Activated CD8-positive, alpha-beta memory T cell treated with anti-CD3 and anti-CD28 coated beads for 48 hours (primary cell): ENCODE measurements around the gene DTYMK.

Experiments used
- DNase-seq, 3 experiments: peaks; one replicate each; pipeline ENCODE4 v3.0.0-alpha.2; 2020; ENCODE audit warnings: low read depth in 2 of 3, low spot score in 2 of 3

Gene DTYMK

DNA sequence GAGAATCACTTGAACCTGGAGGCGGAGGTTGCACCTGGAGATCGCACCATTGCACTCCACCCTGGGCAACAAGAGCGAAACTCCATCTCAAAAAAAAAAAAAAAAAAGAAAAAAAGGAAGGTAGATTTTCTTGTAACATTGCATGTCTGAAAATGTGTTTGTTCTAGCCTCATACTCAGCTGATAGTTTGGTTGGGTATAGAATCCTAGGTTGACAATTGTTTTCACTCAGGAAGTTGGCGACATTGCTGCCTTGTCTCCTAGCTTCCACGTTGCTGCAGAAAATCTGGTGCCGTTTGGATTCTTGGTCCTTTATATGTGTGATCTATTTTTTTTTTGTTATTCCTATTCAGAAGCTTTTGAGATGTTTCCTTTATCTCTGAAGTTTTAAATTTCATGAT lies 19.9 kb upstream of the DTYMK start:
- DNase-seq = no peak

DNA sequence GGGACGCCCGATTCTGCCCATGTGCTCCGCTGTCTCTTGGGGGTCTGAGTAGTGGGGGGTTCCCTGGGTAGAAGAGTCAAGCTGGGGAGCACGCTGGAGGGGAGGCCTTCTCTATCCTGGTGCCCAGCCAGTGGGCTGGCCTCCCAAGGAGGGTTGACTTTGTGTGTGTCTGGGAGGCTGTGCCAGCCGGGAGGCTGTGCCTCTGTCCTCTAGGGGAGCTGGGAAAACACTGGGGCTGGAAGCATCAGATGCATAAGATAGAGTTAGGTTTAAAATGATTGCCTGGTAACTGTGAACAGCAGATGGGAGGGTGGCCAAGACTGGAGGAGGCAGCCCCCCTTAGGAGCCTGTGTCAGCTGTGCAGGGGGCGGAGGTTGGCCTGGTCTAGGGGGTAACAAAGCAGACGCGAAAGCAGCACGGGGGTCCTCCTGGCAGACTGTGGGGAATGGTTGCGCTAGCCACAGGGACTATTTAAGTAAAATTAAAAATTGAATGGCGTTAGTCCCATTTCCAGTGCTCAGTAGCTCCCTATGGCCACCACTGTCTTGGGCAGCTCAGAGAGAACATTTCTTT lies 16.5 kb upstream of the DTYMK start:
- DNase-seq = no peak

DNA sequence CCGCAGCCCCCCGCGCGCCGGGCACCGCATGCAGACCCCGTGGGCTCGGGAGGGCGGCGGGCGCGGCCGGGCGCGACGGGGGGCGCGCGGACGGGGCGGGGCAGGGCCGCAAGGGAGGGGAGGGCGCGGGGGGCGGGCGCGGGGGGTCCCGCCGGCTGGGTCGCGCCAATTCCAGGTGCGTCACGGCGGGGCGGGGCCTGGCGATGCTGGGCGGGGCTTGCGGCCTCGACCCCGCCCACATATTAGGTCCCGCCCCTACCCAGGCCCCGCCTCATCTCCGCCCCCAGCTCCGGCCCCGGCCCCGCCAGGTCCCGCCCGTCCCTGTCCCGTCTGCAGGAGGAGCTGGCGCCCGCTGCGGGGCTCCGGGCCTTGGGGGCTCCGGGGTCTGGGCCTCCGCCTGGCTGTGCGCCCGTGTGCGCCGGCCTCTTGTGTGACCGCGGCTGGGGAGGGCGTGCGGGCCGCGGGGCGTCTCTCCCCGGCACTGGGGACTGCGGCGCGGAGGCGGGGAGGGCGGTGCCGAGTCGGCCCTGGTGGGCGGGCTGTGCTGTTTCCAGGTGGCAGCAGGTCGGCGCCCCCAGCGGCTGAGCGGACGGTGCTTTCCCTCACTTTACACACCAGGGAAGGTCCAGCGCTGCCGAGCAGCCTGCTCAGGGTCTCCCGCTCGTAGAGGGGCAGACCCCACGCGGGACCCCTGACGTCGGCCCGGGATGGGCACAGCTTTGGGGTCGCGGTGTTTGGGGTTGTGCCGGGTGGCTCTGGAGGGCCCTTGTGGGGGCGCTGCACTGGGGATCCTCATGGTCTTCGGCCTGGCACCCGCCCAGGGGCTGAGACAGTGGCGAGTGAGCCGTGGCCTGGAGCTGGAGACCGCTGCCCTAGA lies 15.8 kb upstream of the DTYMK start:
- DNase-seq = peak; percentile 76 to 91 (median 88)

DNA sequence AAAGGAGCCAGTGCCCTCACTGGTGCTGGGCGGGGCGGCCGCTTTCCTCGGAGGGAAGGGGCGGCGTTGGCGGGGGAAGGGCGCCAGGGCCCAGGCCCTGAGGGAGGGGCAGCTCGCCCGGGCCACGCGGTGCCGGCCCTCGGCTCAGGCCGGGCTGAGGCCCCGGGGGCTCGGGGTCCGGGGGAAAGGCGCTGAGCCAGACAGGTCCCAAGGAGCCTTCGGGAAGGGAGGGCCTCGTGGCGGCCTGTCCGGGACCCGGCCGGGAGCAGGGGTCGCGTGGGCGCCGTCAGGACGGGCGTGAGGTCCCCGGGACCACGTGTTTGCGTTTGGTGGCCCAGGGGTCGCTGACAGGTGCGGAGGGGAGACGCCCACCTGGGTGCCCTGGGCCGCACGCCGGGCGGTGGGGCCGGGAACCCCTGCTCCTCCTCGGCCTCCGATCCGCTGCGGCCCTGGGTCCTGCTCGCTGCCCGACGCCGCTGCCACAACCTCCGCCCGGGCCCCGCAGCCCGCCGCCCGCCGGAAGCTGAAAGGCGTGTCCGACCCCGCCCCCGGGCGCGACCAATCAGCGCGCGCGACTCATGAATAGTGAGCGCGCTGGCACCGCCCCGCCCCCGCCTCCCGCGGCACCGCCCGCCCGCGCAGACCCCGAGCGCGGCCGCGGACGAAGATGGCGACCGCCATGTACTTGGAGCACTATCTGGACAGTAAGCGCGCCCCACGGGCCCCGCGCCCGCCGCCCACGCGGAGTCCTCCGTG lies 15.0 kb upstream of the DTYMK start, which contains the start of gene ING5:
ING5 (plus strand) TSS at position 641 of the 756 bp plus-strand sequence; CDS start at position 668, 27 bp downstream.
- peak; percentile 90 to 97 (median 92) for DNase-seq

DNA sequence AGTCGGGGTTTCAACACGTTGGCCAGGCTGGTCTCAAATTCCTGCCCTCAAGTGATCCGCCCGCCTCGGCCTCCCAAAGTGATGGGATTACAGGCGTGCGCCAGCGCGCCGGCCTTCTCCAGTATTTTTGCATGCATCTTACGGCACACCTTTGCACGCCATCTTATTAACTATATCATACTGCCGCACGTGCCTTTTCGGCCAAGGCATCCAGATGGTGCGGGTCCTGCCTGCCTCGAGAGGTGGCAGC lies 14.5 kb upstream of the DTYMK start:
- DNase-seq = no peak

DNA sequence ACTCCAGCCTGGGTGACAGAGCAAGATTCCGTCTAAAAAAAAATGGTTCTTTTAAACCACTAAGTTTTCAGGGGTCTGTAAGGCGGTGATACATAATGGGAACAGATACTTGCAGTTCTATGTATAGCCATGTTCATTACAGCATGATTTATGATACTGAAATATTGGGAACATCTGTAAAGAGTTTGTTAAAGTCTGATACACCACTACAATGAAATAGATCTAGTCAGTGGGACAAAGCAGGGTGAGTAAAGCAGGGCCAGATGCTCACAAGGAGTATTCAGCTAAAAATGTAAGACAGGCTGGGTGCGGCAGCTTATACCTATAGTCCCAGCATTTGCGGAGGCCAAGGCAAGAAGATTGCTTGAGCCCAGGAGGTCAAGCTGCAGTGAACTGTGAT lies 9.0 kb upstream of the DTYMK start:
- no peak for DNase-seq

DNA sequence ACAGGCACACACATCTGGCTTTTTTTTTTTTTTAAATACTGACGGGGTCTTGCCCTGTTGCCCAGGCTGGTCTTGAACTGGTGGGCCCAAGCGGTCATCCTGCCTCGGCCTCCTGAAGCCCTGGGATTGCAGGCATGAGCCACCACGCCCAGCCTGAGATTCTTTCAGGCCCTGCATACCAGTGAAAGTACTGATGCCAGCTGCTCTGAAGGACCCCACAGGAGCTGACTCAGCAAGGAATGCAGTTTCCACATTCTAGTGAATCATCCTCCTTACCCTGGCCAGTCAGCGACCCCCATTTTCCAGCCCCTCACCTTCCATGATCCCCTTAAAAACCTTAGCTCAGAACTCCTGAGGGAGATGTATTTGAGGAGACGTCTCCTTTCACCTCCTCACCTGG lies 5.8 kb upstream of the DTYMK start:
- DNase-seq = no peak

DNA sequence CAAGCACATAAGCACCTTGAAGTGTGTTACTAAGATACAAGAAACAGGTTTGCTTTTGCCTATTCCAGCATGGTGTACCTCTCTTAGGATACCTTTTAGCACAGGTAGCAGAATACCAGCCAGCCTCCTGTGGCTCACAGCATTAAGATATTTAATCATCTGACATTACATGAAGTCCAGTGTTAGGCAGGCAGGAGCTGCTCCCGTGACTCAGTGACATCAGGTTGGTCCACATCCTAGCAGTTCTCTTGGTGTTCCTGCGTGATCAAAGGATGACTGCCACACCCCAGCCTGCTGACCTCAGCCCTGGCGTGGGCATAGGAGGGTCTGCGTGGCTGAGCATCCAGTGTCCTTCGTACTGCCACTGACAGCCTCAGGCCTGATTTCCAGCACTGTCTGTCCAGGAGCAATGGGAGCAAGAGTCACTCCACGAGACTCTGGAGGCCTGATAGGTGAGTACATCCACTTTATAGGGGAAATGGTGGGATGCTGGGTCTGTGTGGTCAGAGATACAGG lies 3.6 kb upstream of the DTYMK start:
- no peak for DNase-seq

DNA sequence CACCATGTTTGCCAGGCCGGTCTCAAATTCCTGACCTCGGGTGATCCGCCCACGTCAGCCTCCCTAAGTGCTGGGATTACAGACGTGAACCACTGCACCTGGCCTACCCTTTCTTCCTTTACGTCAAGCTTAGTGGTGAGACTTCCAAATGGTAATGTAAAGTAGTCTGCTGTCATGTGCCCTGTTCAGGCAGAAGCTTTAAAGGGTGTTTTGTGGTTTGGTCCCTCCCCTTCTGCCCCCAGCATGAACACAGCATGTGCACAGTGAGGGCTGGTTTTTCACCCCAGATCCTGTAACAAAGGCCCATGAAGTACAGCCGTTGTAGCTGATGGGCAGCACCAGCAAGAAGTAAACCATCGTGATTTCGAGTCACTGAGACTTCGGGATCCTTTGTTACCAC lies 2.7 kb upstream of the DTYMK start:
- DNase-seq = no peak

DNA sequence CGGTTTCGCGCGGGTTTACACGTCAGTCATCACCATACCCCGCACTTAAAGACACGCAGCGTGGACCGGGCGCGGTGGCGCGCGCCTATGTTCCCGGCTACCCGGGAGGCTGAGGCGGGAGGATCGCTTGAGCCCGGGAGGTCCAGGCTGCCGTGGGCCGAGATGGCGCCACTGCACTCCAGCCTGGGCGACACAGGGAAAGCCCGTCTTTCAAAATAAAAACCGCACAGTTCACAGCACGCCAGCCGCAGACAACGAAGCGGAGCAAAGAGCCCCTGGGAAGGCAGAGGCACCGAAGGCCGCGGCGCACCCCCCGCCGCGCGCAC lies 328 bp downstream of the DTYMK start:
- DNase-seq = no peak

DNA sequence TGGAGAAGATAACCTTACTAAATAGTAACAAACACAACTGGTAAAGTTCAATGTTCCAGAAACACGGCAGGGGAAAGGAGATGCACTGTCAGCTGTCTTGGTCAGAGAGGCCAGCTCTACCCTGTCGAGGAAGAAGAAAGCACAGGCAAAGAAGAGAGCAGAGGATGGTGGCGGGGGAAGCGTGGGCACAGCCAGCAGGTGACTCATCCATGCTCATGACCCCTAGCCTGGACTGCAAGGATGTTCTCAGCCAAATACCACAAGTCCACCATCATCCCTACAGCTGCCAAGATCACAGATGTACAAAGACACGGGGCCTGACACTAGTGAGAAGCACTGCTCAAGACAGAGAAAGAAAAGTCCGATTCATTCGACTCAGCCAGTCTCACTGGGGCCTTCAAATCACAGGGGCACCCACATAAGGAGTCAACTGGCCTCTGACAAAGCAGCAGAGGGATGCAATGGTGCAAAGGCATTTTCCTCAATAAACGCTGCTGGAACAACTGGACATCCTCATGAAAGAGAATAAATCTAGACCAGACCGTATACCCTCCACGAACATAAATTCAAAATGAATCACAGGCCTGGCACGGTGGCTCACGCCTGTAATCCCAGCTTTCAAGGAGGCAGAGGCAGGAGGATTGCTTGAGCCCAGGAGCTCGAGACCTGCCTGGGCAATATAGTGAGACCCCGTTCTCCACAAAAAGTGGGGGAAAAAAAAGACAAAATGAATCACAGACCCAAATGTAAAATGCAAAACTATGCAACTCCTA lies 5.6 kb downstream of the DTYMK start:
- no peak for DNase-seq

DNA sequence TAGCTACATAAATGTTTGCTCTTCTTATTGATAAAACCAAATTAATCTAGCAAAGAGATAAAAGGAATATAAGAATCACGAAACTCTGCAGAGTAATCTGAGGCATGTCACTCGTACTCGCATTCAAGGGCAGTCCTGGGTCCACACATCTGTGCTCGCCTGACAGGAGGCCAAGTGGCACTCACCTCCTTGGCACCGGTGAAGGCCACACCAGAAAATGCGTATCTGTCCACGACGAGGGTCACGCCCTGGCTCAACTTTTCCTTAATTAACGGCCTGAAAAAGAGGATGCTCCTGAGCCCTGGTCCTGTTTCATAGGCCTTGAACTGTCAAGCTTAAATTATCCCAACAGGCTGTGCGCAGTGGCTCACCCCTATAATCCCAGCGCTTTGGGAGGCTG lies 6.6 kb downstream of the DTYMK start:
- no peak for DNase-seq

DNA sequence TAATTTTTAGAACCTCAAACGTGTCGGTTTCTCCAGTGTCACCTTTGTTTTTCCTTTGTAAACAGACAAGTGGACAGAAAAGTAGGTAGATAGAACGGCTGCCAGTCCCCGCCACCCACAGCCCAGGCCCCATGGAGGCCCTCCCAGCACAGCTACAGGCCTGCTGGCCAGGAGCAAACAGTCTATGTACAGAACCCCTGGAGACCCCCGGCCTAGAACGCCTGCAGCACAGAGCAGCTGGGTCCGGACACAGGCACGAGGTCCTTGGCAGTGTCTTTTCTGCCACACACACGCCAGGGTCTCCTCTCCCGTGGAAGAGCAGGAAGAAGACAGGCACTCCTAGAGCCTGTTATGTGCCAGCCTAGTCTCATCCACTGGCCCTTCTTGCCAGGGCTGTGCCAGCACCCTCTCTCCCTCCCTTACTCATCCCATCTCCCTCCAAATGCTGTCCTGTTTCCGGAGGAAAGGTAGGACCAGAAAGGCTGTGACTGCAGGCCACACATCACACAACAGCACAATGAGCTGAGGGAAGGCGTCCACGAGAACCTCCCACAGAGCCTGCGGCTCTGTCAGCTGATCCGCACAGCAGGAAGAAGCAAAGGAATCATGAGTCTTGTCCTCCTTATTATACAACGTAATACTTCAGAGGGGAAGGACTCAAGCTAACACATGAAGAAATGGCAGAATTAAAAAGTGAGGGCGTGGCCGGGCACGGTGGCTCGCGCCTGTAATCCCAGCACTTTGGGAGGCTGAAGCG lies 7.7 kb downstream of the DTYMK start:
- DNase-seq = no peak

DNA sequence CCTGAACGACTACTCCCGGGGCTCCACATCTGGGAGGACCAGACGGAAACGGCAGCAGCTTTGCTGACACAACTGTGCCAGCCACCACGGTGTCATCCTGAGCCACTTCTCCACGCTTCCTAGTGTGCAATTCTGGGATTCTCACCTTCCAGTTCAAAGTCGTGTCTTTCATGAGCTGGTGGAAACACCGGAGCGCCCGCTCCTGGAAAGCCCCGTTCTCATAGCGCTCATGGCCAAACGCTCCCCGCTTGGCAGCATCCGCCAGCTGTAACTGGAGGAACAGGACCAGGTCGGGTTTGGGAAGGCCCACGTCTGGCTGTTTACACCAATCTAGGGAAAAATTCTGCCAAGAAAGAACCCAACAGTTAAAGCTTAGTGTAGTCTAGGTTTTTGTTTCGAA lies 8.3 kb downstream of the DTYMK start:
- no peak for DNase-seq

DNA sequence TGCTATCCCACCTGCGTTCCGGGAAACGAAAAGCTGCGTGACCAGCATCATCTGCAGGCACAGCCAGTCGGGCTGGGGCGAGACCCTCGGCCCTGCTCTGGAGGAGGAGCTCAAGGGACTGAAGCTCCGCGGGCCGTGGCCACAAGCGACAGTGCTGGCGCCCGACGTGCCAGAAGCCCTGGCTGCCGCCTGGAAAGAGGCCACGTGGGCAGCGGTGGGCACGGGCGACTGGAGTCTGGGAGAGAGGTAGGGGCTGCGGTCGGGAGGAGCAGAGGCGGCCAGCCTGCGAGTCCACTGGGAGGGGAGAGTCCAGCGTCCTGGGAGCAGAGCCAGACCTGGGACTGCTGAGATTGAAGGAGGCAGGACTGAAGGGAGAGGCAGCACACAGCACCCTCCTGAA lies 9.2 kb downstream of the DTYMK start:
- DNase-seq = no peak

DNA sequence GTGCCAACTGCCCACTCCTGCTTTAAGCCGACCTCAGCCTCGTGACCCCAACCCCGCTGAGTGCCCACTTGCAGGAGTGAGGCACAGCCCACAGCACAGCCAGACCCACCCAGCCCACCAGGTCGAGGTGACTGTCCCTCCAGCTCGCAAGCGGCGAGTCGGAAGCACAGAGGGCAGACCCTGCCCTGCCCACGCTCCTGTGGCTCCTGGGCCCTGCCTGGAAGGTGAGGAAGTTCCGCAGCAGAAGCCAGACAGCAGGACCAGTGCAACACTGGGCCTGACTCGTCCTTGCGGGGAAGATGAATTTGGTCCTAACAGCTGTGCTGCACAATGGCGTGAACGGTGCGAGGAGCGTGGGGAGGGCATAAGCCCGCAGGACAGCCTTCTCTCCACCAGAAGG lies 9.9 kb downstream of the DTYMK start:
- no peak for DNase-seq

DNA sequence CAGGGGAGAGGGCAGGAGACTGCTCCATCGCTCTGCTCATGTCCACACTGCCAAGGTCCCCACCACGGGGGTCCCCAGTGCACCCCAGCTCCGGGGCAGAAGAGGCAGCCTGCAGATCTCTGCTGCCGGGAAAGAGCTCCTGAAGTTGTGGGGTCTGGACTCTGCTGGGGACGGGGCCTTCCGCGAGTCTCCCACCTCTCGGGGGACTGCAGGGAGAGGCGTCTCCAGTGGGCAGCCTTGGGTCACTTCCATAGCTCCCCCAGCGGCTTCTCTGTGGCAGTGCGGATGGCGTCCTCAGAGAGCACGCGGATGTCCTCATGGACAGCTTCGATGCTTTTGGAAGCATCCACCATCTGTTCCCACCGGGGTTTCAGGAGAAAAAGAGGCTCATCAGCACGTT lies 10.7 kb downstream of the DTYMK start:
- DNase-seq = no peak

DNA sequence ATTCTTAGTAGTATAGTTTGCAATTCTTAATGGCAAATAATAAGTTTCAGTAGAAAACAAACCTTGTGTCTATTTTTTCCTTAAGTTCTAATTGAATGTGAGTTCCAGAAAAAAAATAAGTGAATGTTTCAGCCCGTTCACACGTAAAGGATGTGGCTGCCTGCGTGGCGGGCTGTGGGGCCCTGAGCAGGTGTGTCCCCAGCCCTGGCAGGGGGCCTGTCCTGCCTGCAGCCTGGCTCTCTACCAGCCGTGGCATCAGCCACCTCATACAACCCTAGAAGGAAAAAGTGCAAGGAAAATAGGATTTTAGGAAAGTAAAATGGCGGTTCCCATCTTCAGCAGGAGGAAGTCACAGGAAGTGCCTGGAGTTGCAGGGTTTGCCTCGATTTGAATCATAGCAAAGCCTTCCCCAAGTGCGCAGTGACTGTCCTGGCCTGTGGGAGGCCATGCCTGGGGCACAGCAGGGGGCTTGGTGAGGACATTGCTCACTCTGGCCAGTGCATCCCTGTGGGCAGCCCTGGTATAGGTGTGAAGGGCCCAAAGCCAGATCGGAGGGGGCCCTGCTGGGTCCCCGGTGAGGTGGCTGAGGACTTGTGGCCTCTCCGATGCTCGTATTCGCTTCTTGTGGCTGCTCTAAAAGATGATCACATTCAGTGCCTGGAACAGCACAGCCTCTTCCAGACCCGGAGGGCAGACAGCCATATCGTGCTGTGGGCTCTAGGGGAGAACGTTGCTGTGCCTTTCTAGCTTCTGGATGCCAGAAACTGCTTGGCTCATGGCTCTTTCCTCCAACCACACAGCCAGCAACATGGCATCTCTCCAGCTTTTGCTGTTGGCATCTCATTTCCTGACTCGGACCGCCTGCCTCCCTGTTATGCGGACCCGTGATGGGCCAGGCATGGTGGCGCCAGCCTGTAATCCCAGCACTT lies 12.6 kb downstream of the DTYMK start:
- no peak for DNase-seq

DNA sequence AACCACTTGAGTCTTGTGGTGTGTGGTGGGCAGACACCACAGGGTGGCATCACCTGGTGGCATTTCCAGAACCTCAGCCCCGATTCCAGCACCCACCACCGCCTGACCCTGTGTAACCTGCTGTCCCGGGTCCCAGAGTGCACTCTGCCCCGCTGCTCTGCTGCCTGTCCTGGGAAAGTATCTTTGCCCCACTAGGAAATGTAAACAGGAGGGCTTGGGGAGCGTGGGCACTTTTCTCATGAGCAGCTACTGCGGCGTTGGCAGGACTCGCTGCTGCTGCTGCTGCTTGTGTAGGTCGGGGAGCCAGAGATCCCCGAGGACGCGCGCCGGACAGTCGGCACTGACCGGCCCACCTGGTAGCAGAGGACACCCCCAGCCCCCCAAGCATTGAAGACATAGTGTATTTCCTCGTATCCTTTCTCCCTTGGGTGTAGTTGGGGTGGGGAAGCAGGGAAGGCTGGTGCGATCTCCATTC lies 13.4 kb downstream of the DTYMK start:
- DNase-seq = no peak
